GM12878 (cell line): ENCODE measurements around the gene ILRUN. TPM values are rescaled to one million over a fixed set of nuclear protein-coding genes. Genes with fewer than 3 reads are reported as not detected.
A peak's percentile ranks its signal among the peaks of the same experiment; 100 is the strongest.

Experiments
- ATAC-seq: fragments of 200-7000 bp; cut with Tn5 transposase; 3 replicates; pipeline ENCODE4 v1.9.1; 2020; ENCODE audit warnings: mild to moderate bottlenecking, moderate library complexity
- BruUV-seq: library from RNA; stranded (reverse); fragments of 400-500 nt; replicated peaks from 2 replicates; lab custom pipeline; 2021; lab: Mats Ljungman, UMichigan
- CTCF ChIA-PET: fragments of 300-600 bp; sonication (Branson Sonifier 250); formaldehyde crosslinking; extraction: SDS; loops from one replicate; lab custom pipeline; 2021; ENCODE audit warnings: inconsistent platforms; lab: Yijun Ruan, JAX
- POLR2A ChIA-PET: fragments of 350-600 bp; formaldehyde crosslinking; extraction: SDS; loops from one replicate; lab custom pipeline; 2021; ENCODE audit warnings: inconsistent platforms; lab: Charles Lee
- RAD21 ChIA-PET: fragments of 300-600 bp; sonication (Branson Sonifier 250); formaldehyde crosslinking; loops from one replicate; lab custom pipeline; 2023; ENCODE audit warnings: antibody characterized with exemption; ENCODE audit not compliant: unreplicated experiment; lab: Charles Lee
- SMC1A ChIA-PET: fragments of 300-600 bp; sonication (Branson Sonifier 250); formaldehyde crosslinking; loops from one replicate; lab custom pipeline; 2023; ENCODE audit not compliant: unreplicated experiment, uncharacterized antibody; lab: Charles Lee
- DNase-seq: peaks from one replicate; pipeline ENCODE4 v3.0.0-alpha.2; 2011; ENCODE audit warnings: low read depth, low spot score
- FAIRE-seq: peaks from 3 replicates; lab custom pipeline; 2011; peaks lifted over from hg19 to GRCh38; lab: Jason Lieb, UNC
- H2AFZ ChIP-seq: 2 replicates; pipeline ENCODE4 v1.6.0; 2011; ENCODE audit warnings: low read depth, low read length, control low read depth; ENCODE audit not compliant: control insufficient read depth
- H3K27ac ChIP-seq: 2 replicates; pipeline ENCODE4 v1.5.1; 2011; ENCODE audit warnings: control low read depth; ENCODE audit not compliant: control insufficient read depth, insufficient read depth
- H3K27me3 ChIP-seq, 2 experiments: replicated peaks in 1 of 2; 2 replicates each; pipeline versions ENCODE4 v1.6.0 to v1.6.1; 2011; ENCODE audit warnings: low read length in 1 of 2; ENCODE audit not compliant: control insufficient read depth in 2 of 2, insufficient read depth in 2 of 2
- H3K36me3 ChIP-seq, 2 experiments: 2 replicates each; pipeline ENCODE4 v1.5.1; 2011; ENCODE audit warnings: low read length in 1 of 2; ENCODE audit not compliant: control insufficient read depth in 2 of 2, insufficient read depth in 2 of 2
- H3K4me1 ChIP-seq: 2 replicates; pipeline ENCODE4 v1.6.1; 2011; ENCODE audit warnings: mild to moderate bottlenecking, low read length, moderate library complexity, mixed read lengths; ENCODE audit not compliant: control insufficient read depth, insufficient read depth
- H3K4me2 ChIP-seq: 2 replicates; pipeline ENCODE4 v1.6.0; 2011; ENCODE audit warnings: control low read depth; ENCODE audit not compliant: control insufficient read depth, insufficient read depth
- H3K4me3 ChIP-seq: fragments of 200-600 bp; sonication (generic); 2 replicates; pipeline ENCODE4 v1.5.1; 2016
- H3K79me2 ChIP-seq: 2 replicates; pipeline ENCODE4 v1.6.0; 2011; ENCODE audit warnings: low read length; ENCODE audit not compliant: control insufficient read depth, insufficient read depth
- H3K9ac ChIP-seq: 2 replicates; pipeline ENCODE4 v1.8.0; 2011; ENCODE audit warnings: low read length, control low read depth, mixed read lengths; ENCODE audit not compliant: control insufficient read depth, insufficient read depth
- H3K9me3 ChIP-seq: replicated peaks from 3 replicates; pipeline ENCODE4 v1.5.1; 2011; ENCODE audit warnings: mild to moderate bottlenecking, low read length; ENCODE audit not compliant: control insufficient read depth, insufficient read depth
- H4K20me1 ChIP-seq: 2 replicates; pipeline ENCODE4 v1.6.0; 2011; ENCODE audit not compliant: control insufficient read depth, insufficient read depth
- BCL11A ChIP-seq: IDR thresholded peaks from 2 replicates; pipeline ENCODE4 v1.6.1; 2011; ENCODE audit warnings: low read depth, low read length
- CBFB ChIP-seq: IDR thresholded peaks from 2 replicates; pipeline ENCODE4 v1.6.1; 2016; ENCODE audit warnings: antibody characterized with exemption, low read depth
- CBX3 ChIP-seq: fragments of 200-600 bp; sonication (generic); IDR thresholded peaks from 2 replicates; pipeline ENCODE4 v1.6.1; 2016; ENCODE audit warnings: low read depth, borderline replicate concordance
- EGR1 ChIP-seq, 2 experiments: IDR thresholded peaks; 1 replicate in 1 of 2; 2 replicates in 1 of 2; pipeline ENCODE4 v1.6.1; 2011 to 2012; ENCODE audit warnings: low read depth in 2 of 2, low read length in 2 of 2, borderline replicate concordance in 1 of 2, mild to moderate bottlenecking in 1 of 2, moderate library complexity in 1 of 2
- HDGF ChIP-seq: fragments of 450-650 bp; IDR thresholded peaks from 2 replicates; pipeline ENCODE4 v1.6.1; 2016; ENCODE audit warnings: antibody characterized with exemption
- PAX5 ChIP-seq: IDR thresholded peaks from 2 replicates; pipeline ENCODE4 v1.6.1; 2011; ENCODE audit warnings: low read depth, low read length, borderline replicate concordance
- RCOR1 ChIP-seq: conservative IDR thresholded peaks from 2 replicates; pipeline ENCODE4 v1.6.1; 2012; ENCODE audit warnings: low read depth, low read length, improper control_type of control experiment
- WGBS: methylation state at CpG from one replicate; pipeline ENCODE4 v1.1.6; 2016; ENCODE audit warnings: low lambda C conversion rate; ENCODE audit not compliant: insufficient replicate concordance, insufficient coverage; ENCODE audit errors: missing lambda C conversion rate; 5-methylcytosine and 5-hydroxymethylcytosine counted together
- in situ Hi-C: fragments of 300-500 bp; cut with MboI; formaldehyde crosslinking; loops from 9 replicates; pipeline ENCODE4 v1.14.3; 2018; ENCODE audit warnings: mixed read lengths
- intact Hi-C: fragments of 100-400 bp; cut with micrococcal nuclease; formaldehyde crosslinking; loops from one replicate; pipeline ENCODE4 v1.14.2; 2022; ENCODE audit not compliant: unreplicated experiment
- polyA plus RNA-seq, 11 experiments: library from polyadenylated mRNA; depleted of rRNA in 4 of 11; unstranded in 6 of 11; stranded (reverse) in 5 of 11; fragments of >200 nt; fragmentation: Nextera tagmentation in 4 of 11; fragmentation: Illumina TruSeq in 1 of 11; extraction: Ambion mirVana in 4 of 11; extraction: Trizol in 1 of 11; gene quantifications; 1 replicate in 1 of 11; 2 replicates in 10 of 11; pipeline versions ENCODE4 v1.2.1 to v1.2.3, GENCODE V29; 2011 to 2016; ENCODE audit warnings: inconsistent platforms in 2 of 11, missing spikeins in 2 of 11, low read depth in 1 of 11
- total RNA-seq, 4 experiments: library from RNA; depleted of rRNA in 3 of 4; stranded (reverse); fragments of >200 nt in 3 of 4; fragmentation: Illumina TruSeq in 1 of 4; extraction: Trizol in 1 of 4; gene quantifications; 2 replicates each; pipeline versions ENCODE4 v1.2.1 to v1.2.3, GENCODE V29; 2013 to 2021
- TF ChIP-seq, protein P1 (sequence below): fragments of 450-650 bp; IDR thresholded peaks from 2 replicates; pipeline ENCODE4 v1.6.1; 2018; ENCODE audit warnings: borderline replicate concordance, mild to moderate bottlenecking; ENCODE audit not compliant: partially characterized antibody

ILRUN gene
- total and polyA plus RNA-seq, 10 of the 15 experiments (the other 5 are each of a cell fraction or from before 2014, with no cell fraction given), result 21.0 to 114 (median 48.9) TPM

DNA sequence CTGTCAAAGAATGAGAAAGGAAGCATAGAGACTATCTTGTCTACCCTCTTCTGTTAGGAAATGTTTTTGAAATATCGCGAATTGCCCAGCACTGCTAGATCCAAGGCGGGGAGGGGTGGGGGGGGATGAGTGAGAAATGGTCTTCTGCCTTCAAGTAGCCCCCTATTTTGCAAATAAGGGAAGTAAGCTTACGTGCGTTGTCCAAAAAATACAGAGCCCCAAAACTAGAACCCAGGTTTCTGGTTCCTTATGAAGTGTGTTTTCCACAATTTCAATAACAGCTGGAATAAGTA lies 923 bp upstream of the ILRUN start:
- peak overlapping the region; percentile 94 for H3K27ac ChIP-seq
- SMC1A ChIA-PET, result interaction anchor here (0.7 to 7.9 kb wide), 5 partner anchors 13 to 465 kb away, joined by 3 to 100 read pairs (median 10); no protein-coding TSS in a partner anchor
- CTCF ChIA-PET, result interaction anchor here (1.9 to 2.2 kb wide), 2 partner anchors 40 to 59 kb away, joined by 8 to 10 read pairs; no protein-coding TSS in a partner anchor
- 1% methylated on average over 5 of the region's 5 CpGs for WGBS
- TF ChIP-seq, protein P1, sequence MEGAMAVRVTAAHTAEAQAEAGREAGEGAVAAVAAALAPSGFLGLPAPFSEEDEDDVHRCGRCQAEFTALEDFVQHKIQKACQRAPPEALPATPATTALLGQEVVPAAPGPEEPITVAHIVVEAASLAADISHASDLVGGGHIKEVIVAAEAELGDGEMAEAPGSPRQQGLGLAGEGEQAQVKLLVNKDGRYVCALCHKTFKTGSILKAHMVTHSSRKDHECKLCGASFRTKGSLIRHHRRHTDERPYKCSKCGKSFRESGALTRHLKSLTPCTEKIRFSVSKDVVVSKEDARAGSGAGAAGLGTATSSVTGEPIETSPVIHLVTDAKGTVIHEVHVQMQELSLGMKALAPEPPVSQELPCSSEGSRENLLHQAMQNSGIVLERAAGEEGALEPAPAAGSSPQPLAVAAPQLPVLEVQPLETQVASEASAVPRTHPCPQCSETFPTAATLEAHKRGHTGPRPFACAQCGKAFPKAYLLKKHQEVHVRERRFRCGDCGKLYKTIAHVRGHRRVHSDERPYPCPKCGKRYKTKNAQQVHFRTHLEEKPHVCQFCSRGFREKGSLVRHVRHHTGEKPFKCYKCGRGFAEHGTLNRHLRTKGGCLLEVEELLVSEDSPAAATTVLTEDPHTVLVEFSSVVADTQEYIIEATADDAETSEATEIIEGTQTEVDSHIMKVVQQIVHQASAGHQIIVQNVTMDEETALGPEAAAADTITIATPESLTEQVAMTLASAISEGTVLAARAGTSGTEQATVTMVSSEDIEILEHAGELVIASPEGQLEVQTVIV, result no peak
- TF ChIP-seq PAX5 (no peak), HDGF (no peak), EGR1 (IDR thresholded peaks at IDR 0.05; ENCODE audit: borderline replicate concordance in 1 of 2, low read depth in 2 of 2, low read length in 2 of 2) (no peak), CBFB (no peak), RCOR1 (no peak), CBX3 (no peak), BCL11A (no peak)
- DNase-seq (no peak), FAIRE-seq (no peak), ATAC-seq (no peak)
- H3K4me1 ChIP-seq, result no peaks in the 10 kb centered on the region; the same call in 1 of the 2 replicates
- in situ Hi-C loops, result no loop called here
- H3K36me3 ChIP-seq, result 0 out of 4 replicates have a peak, but pooled peaks cover 0 to 4% of the 10 kb centered on the region in 2 experiments
- H3K9me3 ChIP-seq, result no peaks in the 10 kb centered on the region
- H3K9ac ChIP-seq, result peak overlapping the region; percentile 85
- peaks cover 47% of the 10 kb centered on the region for H3K79me2 ChIP-seq
- no TSS peak for BruUV-seq
- POLR2A ChIA-PET, result interaction anchor here (0.7 to 3.4 kb wide), 4 partner anchors 11 to 41 kb away, joined by 3 to 47 read pairs (median 22); no protein-coding TSS in a partner anchor
- peak overlapping the region; percentile 98 for H3K4me2 ChIP-seq
- peak overlapping the region; percentile 96 for H2AFZ ChIP-seq
- intact Hi-C loops, result loop anchor here (5.0 kb wide), 4 partner anchors 60 to 190 kb away; partner anchors contain the start of genes ANKS1A, SNRPC and TAF11
- RAD21 ChIA-PET, result interaction anchor here (1.3 to 6.0 kb wide), 2 partner anchors 23 to 41 kb away, joined by 3 to 60 read pairs; no protein-coding TSS in a partner anchor
- H3K4me3 ChIP-seq, result peak overlapping the region; percentile 75
- no peaks in the 10 kb centered on the region for H3K27me3 ChIP-seq
- no peaks in the 10 kb centered on the region for H4K20me1 ChIP-seq
